Common myeloid progenitor, CD34-positive (primary cell): ENCODE data around the gene PER1.

ENCODE experiments used
- CTCF ChIA-PET: fragments of 350-600 bp; sonication (Branson Sonifier 250); formaldehyde crosslinking; loops from one replicate; lab custom pipeline; 2021; ENCODE audit warnings: antibody characterized with exemption; lab: Charles Lee
- POLR2A ChIA-PET: fragments of 350-600 bp; sonication (Branson Sonifier 250); formaldehyde crosslinking; loops from one replicate; lab custom pipeline; 2021; ENCODE audit warnings: antibody characterized with exemption; lab: Charles Lee
- DNase-seq, 3 donors: peaks; one replicate each; pipeline versions ENCODE4 v3.0.0 to v3.0.0-alpha.2; 2013
- H3K27ac ChIP-seq, 2 experiments: 1 replicate in 1 of 2; 2 replicates in 1 of 2; pipeline ENCODE4 v1.7.0; 2013; ENCODE audit warnings: inconsistent platforms in 2 of 2, low read length in 2 of 2, mild to moderate bottlenecking in 2 of 2, low read depth in 1 of 2, moderate library complexity in 1 of 2; ENCODE audit not compliant: severe bottlenecking in 2 of 2, insufficient read depth in 1 of 2, poor library complexity in 1 of 2
- H3K27me3 ChIP-seq, 5 experiments: replicated peaks in 2 of 5; 1 replicate in 3 of 5; 2 replicates in 2 of 5; pipeline versions ENCODE4 v1.6.1 to v1.7.0; 2013; ENCODE audit warnings: low read length in 4 of 5, mild to moderate bottlenecking in 2 of 5, moderate library complexity in 2 of 5, inconsistent platforms in 1 of 5; ENCODE audit not compliant: insufficient read depth in 5 of 5, control insufficient read depth in 4 of 5
- H3K36me3 ChIP-seq, 4 experiments: 1 replicate in 2 of 4; 2 replicates in 2 of 4; pipeline versions ENCODE4 v1.6.1 to v1.7.0; 2013; ENCODE audit warnings: low read length in 3 of 4, control low read depth in 1 of 4, mild to moderate bottlenecking in 1 of 4; ENCODE audit not compliant: control insufficient read depth in 4 of 4, insufficient read depth in 4 of 4
- H3K4me1 ChIP-seq, 4 experiments: 1 replicate in 3 of 4; 2 replicates in 1 of 4; pipeline versions ENCODE4 v1.6.1 to v1.7.1; 2013; ENCODE audit warnings: low read length in 3 of 4, mild to moderate bottlenecking in 3 of 4, control low read depth in 1 of 4, inconsistent platforms in 1 of 4, moderate library complexity in 1 of 4; ENCODE audit not compliant: control insufficient read depth in 4 of 4, insufficient read depth in 4 of 4; ENCODE audit errors: control extremely low read depth in 1 of 4
- H3K4me3 ChIP-seq, 7 experiments: 1 replicate in 4 of 7; 2 replicates in 3 of 7; pipeline versions ENCODE4 v1.5.1 to v1.7.0; 2013; ENCODE audit warnings: mild to moderate bottlenecking in 7 of 7, low read length in 6 of 7, moderate library complexity in 6 of 7, inconsistent platforms in 2 of 7, low read depth in 2 of 7, control low read depth in 1 of 7; ENCODE audit not compliant: insufficient read depth in 4 of 7, control insufficient read depth in 1 of 7; ENCODE audit errors: extremely low read depth in 1 of 7
- H3K9me3 ChIP-seq, 5 experiments: 1 replicate in 4 of 5; 2 replicates in 1 of 5; pipeline versions ENCODE4 v1.6.1 to v1.7.1; 2013; ENCODE audit warnings: low read length in 4 of 5, mild to moderate bottlenecking in 2 of 5, inconsistent platforms in 1 of 5, low read depth in 1 of 5, moderate library complexity in 1 of 5; ENCODE audit not compliant: control insufficient read depth in 4 of 5, insufficient read depth in 2 of 5; ENCODE audit errors: control extremely low read depth in 1 of 5
- WGBS: methylation state at CpG from one replicate; pipeline ENCODE4 v1.1.5; 2013; ENCODE audit not compliant: insufficient coverage; 5-methylcytosine and 5-hydroxymethylcytosine counted together

PER1 gene

DNA sequence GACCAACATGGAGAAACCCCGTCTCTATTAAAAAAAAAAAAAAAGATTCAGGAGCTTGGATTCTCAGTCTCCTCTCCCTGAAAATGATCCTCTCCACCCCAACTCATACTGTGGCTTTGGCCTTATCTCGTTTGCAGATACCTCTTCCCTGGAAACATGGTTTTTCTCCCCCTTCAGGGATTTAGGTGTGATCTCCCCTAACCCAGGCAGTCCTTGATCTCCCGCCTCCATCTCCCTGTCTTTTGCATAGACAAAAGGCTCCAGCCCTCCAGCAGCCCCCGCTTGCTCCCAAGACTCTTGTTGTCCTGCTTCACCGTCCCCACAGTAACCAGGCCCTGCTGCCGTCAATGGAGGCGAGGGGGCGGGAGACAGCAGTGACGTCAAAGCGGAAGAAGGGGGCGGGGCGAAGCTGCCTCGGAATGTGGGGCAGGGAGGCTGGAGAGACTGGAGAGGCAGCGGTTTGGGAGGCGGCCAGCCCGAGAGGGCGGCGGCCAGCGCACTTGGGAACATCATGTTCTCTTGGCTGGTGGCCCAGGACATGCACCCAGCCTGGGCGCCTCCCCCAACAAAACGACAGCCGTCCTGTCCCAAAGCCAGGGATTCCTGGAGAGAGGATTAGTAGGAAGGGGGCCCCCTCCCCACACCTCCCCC is 1.9 kb upstream of the PER1 start:
- CTCF ChIA-PET = interaction anchor here (1.5 to 19.3 kb wide), 2 partner anchors 13 to 27 kb away, joined by 4 to 292 read pairs; partner anchors contain the start of gene PER1
- WGBS = 2% methylated on average over 11 of the region's 22 CpGs
- H3K9me3 ChIP-seq = no peaks in the 10 kb centered on the region
- peak; percentile 95 to 97 (median 95) for DNase-seq
- H3K27ac ChIP-seq = peak overlapping the region; percentile 87 to 95
- POLR2A ChIA-PET = interaction anchor here (0.6 to 4.3 kb wide), 4 partner anchors 10 to 912 kb away, joined by 3 to 24 read pairs (median 10); no protein-coding TSS in a partner anchor
- H3K36me3 ChIP-seq = peaks cover 6 to 14% (median 10%) of the 10 kb centered on the region in 4 experiments
- peaks cover 15 to 74% (median 71%) of the 10 kb centered on the region in 4 experiments for H3K4me1 ChIP-seq
- no peaks in the 10 kb centered on the region for H3K27me3 ChIP-seq
- peak overlapping the region in 5 of 7 experiments; percentile 36 to 88 (median 73) for H3K4me3 ChIP-seq

DNA sequence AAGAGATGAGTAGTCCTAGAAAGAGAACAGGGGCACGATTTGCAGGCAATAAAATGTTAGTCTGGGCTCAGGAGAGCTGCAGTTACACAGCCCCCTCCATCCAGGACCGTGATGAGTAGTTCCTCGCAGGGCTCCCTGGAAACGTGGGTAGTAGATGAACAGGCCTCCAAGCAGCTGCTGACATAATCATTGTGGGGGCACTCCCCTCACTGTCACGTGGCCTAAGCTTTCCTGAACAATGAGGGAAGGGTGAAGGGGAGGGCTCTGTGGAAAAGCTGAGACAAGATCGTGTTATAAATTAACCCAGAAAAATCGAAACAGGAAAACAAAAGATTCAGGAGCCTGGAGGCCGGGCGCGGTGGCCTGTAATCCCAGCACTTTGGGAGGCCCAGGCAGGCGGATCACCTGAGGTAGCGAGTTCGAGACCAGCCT is 1.3 kb upstream of the PER1 start:
- 21% methylated on average over 11 of the region's 13 CpGs for WGBS
- Histone ChIP-seq H3K27ac (peak overlapping the region; percentile 87 to 95), H3K9me3 (no peaks in the 10 kb centered on the region), H3K4me3 (peak overlapping the region in 3 of 7 experiments; percentile 26 to 88 (median 83)), H3K4me1 (peaks cover 15 to 72% (median 69%) of the 10 kb centered on the region in 4 experiments), H3K27me3 (no peaks in the 10 kb centered on the region), H3K36me3 (peaks cover 6 to 18% (median 14%) of the 10 kb centered on the region in 4 experiments)
- peak; percentile 69 to 84 (median 81) for DNase-seq
- ChIA-PET CTCF (interaction anchor here (1.5 to 19.3 kb wide), 2 partner anchors 12 to 27 kb away, joined by 4 to 292 read pairs; partner anchors contain the start of gene PER1), POLR2A (interaction anchor here (0.6 to 4.3 kb wide), 5 partner anchors 10 to 912 kb away, joined by 3 to 24 read pairs (median 10); no protein-coding TSS in a partner anchor)

DNA sequence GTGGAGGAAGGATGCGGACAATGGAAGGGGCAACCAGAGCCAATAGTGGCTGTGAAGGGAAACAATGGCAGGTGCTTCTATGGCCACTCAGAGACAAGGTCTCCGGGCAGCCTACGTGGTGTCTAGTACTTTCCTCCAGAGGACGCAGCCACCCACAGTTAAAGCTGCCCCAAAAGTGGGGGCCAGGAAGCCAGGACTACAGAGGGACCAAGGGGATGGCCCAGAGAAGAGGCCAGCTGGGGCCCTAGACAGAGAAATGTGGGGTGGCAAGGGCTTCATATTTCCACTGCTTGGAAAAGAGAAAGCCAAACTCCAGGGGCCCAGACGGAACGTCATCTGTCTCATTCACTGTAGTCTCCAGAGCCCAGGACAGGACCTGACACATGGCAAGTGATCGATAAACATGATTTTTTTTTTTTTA is 837 bp upstream of the PER1 start:
- Histone ChIP-seq H3K36me3 (peaks cover 6 to 23% (median 18%) of the 10 kb centered on the region in 4 experiments), H3K27ac (no peak overlapping the region), H3K4me1 (peaks cover 15 to 69% (median 66%) of the 10 kb centered on the region in 4 experiments), H3K27me3 (no peaks in the 10 kb centered on the region), H3K9me3 (no peaks in the 10 kb centered on the region), H3K4me3 (peak overlapping the region in 3 of 7 experiments; percentile 26 to 89 (median 88))
- WGBS = 95% methylated on average over 7 of the region's 7 CpGs
- POLR2A ChIA-PET = interaction anchor here (0.6 to 4.3 kb wide), 3 partner anchors 9 to 521 kb away, joined by 3 to 24 read pairs (median 10); no protein-coding TSS in a partner anchor
- no peak for DNase-seq
- CTCF ChIA-PET = interaction anchor here (1.5 to 19.3 kb wide), 2 partner anchors 12 to 26 kb away, joined by 4 to 292 read pairs; partner anchors contain the start of gene PER1

DNA sequence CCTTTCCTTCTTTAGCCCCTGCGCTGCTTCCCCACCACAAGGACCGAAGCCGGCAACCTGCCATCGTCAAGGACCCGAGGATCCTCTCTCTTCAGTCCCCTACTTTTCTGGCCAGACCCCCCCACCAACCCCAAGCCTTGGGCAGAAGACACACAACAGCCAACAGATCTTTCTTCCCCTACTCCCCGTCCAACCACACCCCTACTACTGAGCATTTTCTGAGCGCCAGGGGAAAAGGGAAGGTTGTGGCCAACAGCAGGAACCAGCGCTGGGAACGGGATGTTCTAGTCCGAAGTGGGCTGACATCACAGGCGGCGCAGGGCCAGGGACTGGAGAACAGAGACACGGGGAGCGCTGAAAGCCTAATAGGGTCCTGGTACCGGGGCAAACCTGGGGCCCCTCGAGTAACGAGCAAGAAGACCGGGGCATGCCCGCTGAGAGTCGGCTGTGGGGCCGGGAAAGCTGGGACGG is 528 bp downstream of the PER1 start:
- Histone ChIP-seq H3K9me3 (no peaks in the 10 kb centered on the region), H3K27ac (peak overlapping the region; percentile 85 to 92), H3K36me3 (peaks cover 9 to 37% (median 31%) of the 10 kb centered on the region in 4 experiments), H3K27me3 (no peaks in the 10 kb centered on the region), H3K4me1 (peaks cover 12 to 63% (median 60%) of the 10 kb centered on the region in 4 experiments), H3K4me3 (peak overlapping the region; percentile 61 to 94 (median 80))
- peak in 2 of 3 donors; percentile 69 to 74 for DNase-seq
- POLR2A ChIA-PET = interaction anchor here (0.8 to 1.3 kb wide), 7 partner anchors 8 to 71 kb away, joined by 3 to 14 read pairs (median 5); no protein-coding TSS in a partner anchor
- CTCF ChIA-PET = interaction anchor here (1.9 to 22.4 kb wide), 3 partner anchors 4 to 32 kb away, joined by 10 to 292 read pairs (median 292); partner anchors contain the start of genes ALOXE3, PER1 and VAMP2
- WGBS = 0% methylated on average over 13 of the region's 22 CpGs

DNA sequence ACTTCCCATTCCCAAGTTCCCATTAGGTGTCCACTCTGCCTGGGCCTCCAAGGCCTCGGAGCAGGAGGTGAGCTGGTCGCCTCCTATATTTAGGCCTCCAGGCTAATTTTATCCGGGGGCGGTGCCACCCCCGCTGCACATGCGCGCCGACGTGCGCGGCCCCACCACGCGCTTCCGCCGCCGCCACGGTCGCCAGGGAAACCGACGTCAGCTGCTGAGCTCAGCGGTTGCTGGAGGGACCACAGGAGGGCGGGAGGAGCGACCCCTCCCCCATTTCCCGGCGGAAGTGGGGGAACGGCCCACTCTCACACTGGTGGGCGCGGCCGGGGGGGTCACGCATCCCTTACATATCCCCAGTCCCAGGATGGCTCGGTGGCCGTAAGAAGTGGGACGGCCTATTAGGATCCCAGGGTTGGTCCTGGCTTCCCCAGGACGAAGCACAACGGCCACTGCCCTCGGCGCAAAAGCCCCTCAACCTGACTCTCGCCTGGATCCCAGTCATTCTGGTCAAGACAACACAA is 1.0 kb downstream of the PER1 start:
- DNase-seq = peak; percentile 88 to 92 (median 90)
- Histone ChIP-seq H3K4me1 (peaks cover 12 to 62% (median 60%) of the 10 kb centered on the region in 4 experiments), H3K4me3 (peak overlapping the region; percentile 61 to 94 (median 80)), H3K9me3 (no peaks in the 10 kb centered on the region), H3K36me3 (peaks cover 11 to 42% (median 36%) of the 10 kb centered on the region in 4 experiments), H3K27me3 (no peaks in the 10 kb centered on the region), H3K27ac (peak overlapping the region; percentile 85 to 92)
- CTCF ChIA-PET = interaction anchor here (1.9 to 22.4 kb wide), 3 partner anchors 4 to 32 kb away, joined by 10 to 292 read pairs (median 292); partner anchors contain the start of genes ALOXE3, PER1 and VAMP2
- POLR2A ChIA-PET = interaction anchor here (0.6 to 1.3 kb wide), 7 partner anchors 8 to 72 kb away, joined by 3 to 7 read pairs (median 4); no protein-coding TSS in a partner anchor
- 0% methylated on average over 36 of the region's 38 CpGs for WGBS

DNA sequence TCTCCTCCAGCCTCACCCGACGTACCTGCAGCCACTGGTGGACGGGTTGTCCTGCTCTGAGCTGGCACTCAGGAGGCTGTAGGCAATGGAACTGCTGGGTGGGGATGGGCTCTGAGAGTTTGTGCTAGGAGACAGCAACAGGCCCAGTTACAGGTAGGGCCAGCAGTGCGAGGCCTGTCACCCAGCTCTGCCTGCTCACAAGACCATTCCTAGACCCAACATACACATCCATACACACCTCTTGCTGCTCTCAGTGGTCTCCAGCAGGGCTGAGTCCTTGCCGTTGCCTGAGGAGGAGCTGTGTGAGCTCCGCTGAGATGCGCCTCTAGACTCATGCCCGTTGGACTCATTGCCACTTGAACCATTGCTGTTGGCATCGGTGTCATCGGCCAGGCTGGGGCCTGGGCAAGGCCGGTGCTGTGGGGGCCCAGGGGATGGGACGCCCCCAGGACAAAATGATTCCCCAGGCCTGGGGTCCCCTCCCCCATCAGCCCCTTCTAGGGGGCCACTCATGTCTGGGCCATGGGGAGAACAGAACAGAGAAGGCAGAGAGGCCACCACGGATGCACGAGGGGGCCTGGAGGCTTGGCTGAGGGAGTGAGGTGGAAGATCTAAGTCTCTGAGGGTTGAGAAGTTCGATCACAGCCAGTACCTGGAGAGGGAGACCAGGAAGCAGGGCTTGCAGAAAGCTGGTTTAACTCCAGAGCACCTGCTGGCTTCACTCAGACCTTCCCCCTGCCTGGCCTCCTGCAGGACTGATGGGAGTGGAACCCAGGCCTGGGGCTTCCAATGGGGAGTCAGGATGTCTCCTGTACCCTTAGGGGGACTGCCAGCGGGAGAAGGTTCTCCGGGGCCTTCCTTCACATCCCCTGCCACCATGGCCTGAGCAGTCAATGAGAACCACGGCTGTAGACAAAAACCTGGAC is 1.7 kb downstream of the PER1 start:
- DNase-seq = no peak
- peaks cover 9 to 55% (median 53%) of the 10 kb centered on the region in 4 experiments for H3K4me1 ChIP-seq
- WGBS = 79% methylated on average over 12 of the region's 18 CpGs
- ChIA-PET POLR2A (interaction anchor here (0.6 to 1.0 kb wide), 7 partner anchors 9 to 73 kb away, joined by 3 to 7 read pairs (median 3); no protein-coding TSS in a partner anchor), CTCF (interaction anchor here (1.9 to 22.4 kb wide), 3 partner anchors 5 to 31 kb away, joined by 10 to 292 read pairs (median 292); partner anchors contain the start of genes ALOXE3, PER1 and VAMP2)
- no peaks in the 10 kb centered on the region for H3K27me3 ChIP-seq
- H3K9me3 ChIP-seq = no peaks in the 10 kb centered on the region
- peak overlapping the region; percentile 49 to 92 for H3K27ac ChIP-seq
- peak overlapping the region in 6 of 7 experiments; percentile 28 to 94 (median 82) for H3K4me3 ChIP-seq
- peaks cover 13 to 49% (median 42%) of the 10 kb centered on the region in 4 experiments for H3K36me3 ChIP-seq
